Tibial nerve (tissue), 4 donors: ENCODE data around the gene MAGI2.

Experiments
- EP300 ChIP-seq, 2 donors: sonication (generic); formaldehyde crosslinking; IDR thresholded peaks; one replicate each; pipeline ENCODE4 v1.6.1; 2017; ENCODE audit warnings: antibody characterized with exemption in 2 of 2, mild to moderate bottlenecking in 1 of 2
- TF ChIP-seq, protein P1 (sequence below), 5 experiments: fragments of 200-600 bp in 3 of 5; fragments of 450-650 bp in 2 of 5; sonication (generic) in 3 of 5; IDR thresholded peaks; one replicate each; pipeline ENCODE4 v1.5.1; 2016 to 2019; ENCODE audit warnings: antibody characterized with exemption in 5 of 5, mild to moderate bottlenecking in 3 of 5, moderate library complexity in 2 of 5

GRCh38 chr7:79141252-79141651 lies 312.2 kb downstream of the MAGI2 start:
- TF ChIP-seq, protein P1, sequence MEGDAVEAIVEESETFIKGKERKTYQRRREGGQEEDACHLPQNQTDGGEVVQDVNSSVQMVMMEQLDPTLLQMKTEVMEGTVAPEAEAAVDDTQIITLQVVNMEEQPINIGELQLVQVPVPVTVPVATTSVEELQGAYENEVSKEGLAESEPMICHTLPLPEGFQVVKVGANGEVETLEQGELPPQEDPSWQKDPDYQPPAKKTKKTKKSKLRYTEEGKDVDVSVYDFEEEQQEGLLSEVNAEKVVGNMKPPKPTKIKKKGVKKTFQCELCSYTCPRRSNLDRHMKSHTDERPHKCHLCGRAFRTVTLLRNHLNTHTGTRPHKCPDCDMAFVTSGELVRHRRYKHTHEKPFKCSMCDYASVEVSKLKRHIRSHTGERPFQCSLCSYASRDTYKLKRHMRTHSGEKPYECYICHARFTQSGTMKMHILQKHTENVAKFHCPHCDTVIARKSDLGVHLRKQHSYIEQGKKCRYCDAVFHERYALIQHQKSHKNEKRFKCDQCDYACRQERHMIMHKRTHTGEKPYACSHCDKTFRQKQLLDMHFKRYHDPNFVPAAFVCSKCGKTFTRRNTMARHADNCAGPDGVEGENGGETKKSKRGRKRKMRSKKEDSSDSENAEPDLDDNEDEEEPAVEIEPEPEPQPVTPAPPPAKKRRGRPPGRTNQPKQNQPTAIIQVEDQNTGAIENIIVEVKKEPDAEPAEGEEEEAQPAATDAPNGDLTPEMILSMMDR (IDR thresholded peaks at IDR 0.05) = no peak
- TF ChIP-seq EP300 (IDR thresholded peaks at IDR 0.05) = no peak
